Measurements from ENCODE around the gene KIF26B.

KIF26B gene

GRCh38 chr1:245365095-245366020 is 210.6 kb downstream of the KIF26B start:
- DNase-seq = no peak

GRCh38 chr1:245366886-245367285 is 212.1 kb downstream of the KIF26B start:
- no peak for DNase-seq

- DNase-seq = no peak
Measured at GRCh38 chr1:245370175-245370825, 215.5 kb downstream of the KIF26B start.

- DNase-seq = no peak
Measured at GRCh38 chr1:245370905-245371581, 216.3 kb downstream of the KIF26B start.

GRCh38 chr1:245373131-245373530 is 218.3 kb downstream of the KIF26B start:
- no peak for DNase-seq

- no peak for DNase-seq
Measured at GRCh38 chr1:245375789-245376460, 221.1 kb downstream of the KIF26B start.

GRCh38 chr1:245377854-245378253 is 223.1 kb downstream of the KIF26B start:
- no peak for DNase-seq

- DNase-seq = no peak
Measured at GRCh38 chr1:245378311-245378722, 223.5 kb downstream of the KIF26B start.

- no peak for DNase-seq
Measured at GRCh38 chr1:245378745-245379144, 224.0 kb downstream of the KIF26B start.

- DNase-seq = no peak
Measured at GRCh38 chr1:245380790-245381535, 226.2 kb downstream of the KIF26B start.

GRCh38 chr1:245382981-245383380 is 228.2 kb downstream of the KIF26B start:
- no peak for DNase-seq

- no peak for DNase-seq
Measured at GRCh38 chr1:245383396-245384330, 228.9 kb downstream of the KIF26B start.

GRCh38 chr1:245386297-245386971 is 231.6 kb downstream of the KIF26B start:
- DNase-seq = no peak

- no peak for DNase-seq
Measured at GRCh38 chr1:245388687-245389086, 233.9 kb downstream of the KIF26B start.

GRCh38 chr1:245389873-245390272 is 235.1 kb downstream of the KIF26B start:
- DNase-seq = no peak

GRCh38 chr1:245390975-245391374 is 236.2 kb downstream of the KIF26B start:
- no peak for DNase-seq

- DNase-seq = no peak
Measured at GRCh38 chr1:245393694-245394093, 238.9 kb downstream of the KIF26B start.

GRCh38 chr1:245395680-245396079 is 240.9 kb downstream of the KIF26B start:
- DNase-seq = no peak

GRCh38 chr1:245396615-245397014 is 241.8 kb downstream of the KIF26B start:
- DNase-seq = no peak

GRCh38 chr1:245397771-245398170 is 243.0 kb downstream of the KIF26B start:
- no peak for DNase-seq
